ENCODE results near the gene CHD3.

Gene CHD3

DNA sequence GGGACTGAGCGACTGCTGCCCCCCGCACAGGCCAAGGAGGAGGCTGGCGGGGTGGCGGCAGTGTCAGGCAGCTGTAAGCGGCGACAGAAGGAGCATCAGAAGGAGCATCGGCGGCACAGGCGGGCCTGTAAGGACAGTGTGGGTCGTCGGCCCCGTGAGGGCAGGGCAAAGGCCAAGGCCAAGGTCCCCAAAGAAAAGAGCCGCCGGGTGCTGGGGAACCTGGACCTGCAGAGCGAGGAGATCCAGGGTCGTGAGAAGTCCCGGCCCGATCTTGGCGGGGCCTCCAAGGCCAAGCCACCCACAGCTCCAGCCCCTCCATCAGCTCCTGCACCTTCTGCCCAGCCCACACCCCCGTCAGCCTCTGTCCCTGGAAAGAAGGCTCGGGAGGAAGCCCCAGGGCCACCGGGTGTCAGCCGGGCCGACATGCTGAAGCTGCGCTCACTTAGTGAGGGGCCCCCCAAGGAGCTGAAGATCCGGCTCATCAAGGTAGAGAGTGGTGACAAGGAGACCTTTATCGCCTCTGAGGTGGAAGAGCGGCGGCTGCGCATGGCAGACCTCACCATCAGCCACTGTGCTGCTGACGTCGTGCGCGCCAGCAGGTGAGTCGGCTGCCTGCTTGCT lies 39.3 kb upstream of the CHD3 start:
- DNase-seq (ENCODE audit: extremely low spot score): no peak
- TF ChIP-seq, protein P1, sequence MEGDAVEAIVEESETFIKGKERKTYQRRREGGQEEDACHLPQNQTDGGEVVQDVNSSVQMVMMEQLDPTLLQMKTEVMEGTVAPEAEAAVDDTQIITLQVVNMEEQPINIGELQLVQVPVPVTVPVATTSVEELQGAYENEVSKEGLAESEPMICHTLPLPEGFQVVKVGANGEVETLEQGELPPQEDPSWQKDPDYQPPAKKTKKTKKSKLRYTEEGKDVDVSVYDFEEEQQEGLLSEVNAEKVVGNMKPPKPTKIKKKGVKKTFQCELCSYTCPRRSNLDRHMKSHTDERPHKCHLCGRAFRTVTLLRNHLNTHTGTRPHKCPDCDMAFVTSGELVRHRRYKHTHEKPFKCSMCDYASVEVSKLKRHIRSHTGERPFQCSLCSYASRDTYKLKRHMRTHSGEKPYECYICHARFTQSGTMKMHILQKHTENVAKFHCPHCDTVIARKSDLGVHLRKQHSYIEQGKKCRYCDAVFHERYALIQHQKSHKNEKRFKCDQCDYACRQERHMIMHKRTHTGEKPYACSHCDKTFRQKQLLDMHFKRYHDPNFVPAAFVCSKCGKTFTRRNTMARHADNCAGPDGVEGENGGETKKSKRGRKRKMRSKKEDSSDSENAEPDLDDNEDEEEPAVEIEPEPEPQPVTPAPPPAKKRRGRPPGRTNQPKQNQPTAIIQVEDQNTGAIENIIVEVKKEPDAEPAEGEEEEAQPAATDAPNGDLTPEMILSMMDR (IDR thresholded peaks at IDR 0.05; ENCODE audit: control extremely low read depth, extremely low read depth, low read depth, missing control alignments): no peak
- ChIA-PET CTCF (interaction anchor here (2.6 to 3.7 kb wide), 3 partner anchors 9 to 24 kb away, joined by 9 to 29 read pairs (median 9); partner anchors contain the start of gene KDM6B), POLR2A (no interaction called here)

DNA sequence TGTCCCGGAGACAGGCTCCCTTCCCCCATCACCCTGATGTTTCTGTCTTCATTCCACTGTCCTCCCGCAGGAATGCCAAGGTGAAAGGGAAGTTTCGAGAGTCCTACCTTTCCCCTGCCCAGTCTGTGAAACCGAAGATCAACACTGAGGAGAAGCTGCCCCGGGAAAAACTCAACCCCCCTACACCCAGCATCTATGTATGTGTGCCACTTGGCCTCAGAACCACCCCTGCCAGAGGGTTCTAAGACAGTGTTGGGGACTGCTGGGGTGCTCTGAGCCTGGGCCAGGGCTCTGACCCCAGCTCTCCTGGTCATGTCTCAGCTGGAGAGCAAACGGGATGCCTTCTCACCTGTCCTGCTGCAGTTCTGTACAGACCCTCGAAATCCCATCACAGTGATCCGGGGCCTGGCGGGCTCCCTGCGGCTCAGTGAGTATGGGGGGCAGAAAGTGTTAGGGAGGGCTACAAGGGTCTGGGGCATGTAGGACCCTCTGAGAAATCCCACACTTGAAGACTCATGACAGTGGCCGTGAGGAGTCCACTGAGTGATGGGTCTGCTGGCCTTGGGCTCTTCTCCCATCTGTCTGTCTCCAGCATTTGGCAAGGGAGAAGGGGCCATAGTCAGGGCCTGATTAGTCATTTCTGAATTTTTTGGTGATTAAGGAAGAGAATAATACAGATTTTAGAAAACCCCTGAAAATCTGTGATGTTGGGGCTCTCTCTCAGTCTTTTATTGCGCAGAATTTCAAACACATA lies 38.7 kb upstream of the CHD3 start:
- TF ChIP-seq, protein P1 (IDR thresholded peaks at IDR 0.05; ENCODE audit: control extremely low read depth, extremely low read depth, low read depth, missing control alignments): no peak
- CTCF ChIA-PET: interaction anchor here (1.3 to 3.7 kb wide), 5 partner anchors 9 to 107 kb away, joined by 4 to 29 read pairs (median 9); partner anchors contain the start of gene KDM6B
- no peak for DNase-seq (ENCODE audit: extremely low spot score)
- POLR2A ChIA-PET: no interaction called here

DNA sequence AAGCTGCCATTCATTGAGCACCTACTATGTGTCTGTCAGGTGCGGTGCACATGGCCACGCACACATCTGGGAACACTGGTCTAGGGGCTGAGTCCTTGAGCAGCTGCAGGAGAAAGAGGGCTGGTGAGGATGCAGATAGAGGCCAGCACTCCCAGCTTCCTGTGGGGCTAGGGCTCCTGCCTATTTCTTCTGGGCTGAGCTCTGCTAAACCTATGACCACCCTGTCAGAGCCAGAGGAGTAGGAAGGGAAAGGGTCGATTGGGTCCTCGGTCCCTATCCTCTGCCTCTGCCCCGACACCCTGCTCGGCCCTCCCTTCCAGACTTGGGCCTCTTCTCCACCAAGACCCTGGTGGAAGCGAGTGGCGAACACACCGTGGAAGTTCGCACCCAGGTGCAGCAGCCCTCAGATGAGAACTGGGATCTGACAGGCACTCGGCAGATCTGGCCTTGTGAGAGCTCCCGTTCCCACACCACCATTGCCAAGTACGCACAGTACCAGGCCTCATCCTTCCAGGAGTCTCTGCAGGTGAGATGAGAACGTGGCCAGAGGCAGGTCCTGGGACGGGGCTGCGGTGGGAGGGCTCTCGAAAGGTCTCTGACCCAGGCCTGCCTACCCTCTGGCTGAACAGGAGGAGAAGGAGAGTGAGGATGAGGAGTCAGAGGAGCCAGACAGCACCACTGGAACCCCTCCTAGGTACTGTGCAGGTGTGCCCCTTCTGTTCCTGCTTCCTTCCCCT lies 37.7 kb upstream of the CHD3 start:
- CTCF ChIA-PET: interaction anchor here (0.7 to 3.7 kb wide), 11 partner anchors 10 to 191 kb away, joined by 3 to 29 read pairs (median 4); partner anchors contain the start of gene KDM6B
- POLR2A ChIA-PET: no interaction called here
- TF ChIP-seq, protein P1 (IDR thresholded peaks at IDR 0.05; ENCODE audit: control extremely low read depth, extremely low read depth, low read depth, missing control alignments): no peak
- no peak for DNase-seq (ENCODE audit: extremely low spot score)

DNA sequence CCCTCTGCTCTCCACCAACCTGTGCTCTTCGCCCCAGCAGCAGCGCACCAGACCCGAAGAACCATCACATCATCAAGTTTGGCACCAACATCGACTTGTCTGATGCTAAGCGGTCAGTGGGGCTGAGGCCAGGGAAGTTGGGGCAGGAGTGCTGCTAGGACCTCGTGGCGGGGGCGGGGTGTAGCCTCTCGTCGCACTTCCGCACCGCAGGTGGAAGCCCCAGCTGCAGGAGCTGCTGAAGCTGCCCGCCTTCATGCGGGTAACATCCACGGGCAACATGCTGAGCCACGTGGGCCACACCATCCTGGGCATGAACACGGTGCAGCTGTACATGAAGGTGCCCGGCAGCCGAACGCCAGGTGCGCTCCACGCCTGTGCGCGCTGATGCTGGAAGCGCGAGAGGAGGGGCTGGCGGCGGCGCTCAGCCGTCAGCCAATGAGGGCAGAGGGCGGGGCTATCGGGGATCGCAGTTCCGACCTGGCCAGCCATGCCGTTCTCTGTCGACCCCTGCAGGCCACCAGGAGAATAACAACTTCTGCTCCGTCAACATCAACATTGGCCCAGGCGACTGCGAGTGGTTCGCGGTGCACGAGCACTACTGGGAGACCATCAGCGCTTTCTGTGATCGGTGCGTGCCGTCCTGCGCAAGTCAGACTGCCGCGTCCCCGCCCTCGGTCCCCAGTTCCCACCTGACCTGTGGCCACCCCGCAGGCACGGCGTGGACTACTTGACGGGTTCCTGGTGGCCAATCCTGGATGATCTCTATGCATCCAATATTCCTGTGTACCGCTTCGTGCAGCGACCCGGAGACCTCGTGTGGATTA lies 36.9 kb upstream of the CHD3 start:
- ChIA-PET CTCF (interaction anchor here (0.7 to 3.7 kb wide), 11 partner anchors 11 to 190 kb away, joined by 3 to 29 read pairs (median 4); partner anchors contain the start of gene KDM6B), POLR2A (no interaction called here)
- TF ChIP-seq, protein P1 (IDR thresholded peaks at IDR 0.05; ENCODE audit: control extremely low read depth, extremely low read depth, low read depth, missing control alignments): peak; percentile 92
- DNase-seq (ENCODE audit: extremely low spot score): peak; percentile 91

DNA sequence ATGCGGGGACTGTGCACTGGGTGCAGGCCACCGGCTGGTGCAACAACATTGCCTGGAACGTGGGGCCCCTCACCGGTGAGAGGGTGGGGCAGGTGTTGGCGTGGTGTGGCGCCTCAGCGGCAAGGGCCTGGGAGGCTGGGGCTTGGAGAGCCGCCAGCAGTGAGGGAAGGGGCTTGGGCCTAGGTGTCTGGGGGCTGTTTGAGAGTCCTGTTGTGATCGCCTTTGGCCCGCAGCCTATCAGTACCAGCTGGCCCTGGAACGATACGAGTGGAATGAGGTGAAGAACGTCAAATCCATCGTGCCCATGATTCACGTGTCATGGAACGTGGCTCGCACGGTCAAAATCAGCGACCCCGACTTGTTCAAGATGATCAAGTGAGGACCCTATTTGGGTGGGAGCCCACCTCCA lies 36.3 kb upstream of the CHD3 start:
- CTCF ChIA-PET: interaction anchor here (2.8 to 3.7 kb wide), 2 partner anchors 18 to 27 kb away, joined by 9 to 29 read pairs; partner anchors contain the start of gene KDM6B
- TF ChIP-seq, protein P1 (IDR thresholded peaks at IDR 0.05; ENCODE audit: control extremely low read depth, extremely low read depth, low read depth, missing control alignments): no peak

More for the DNA sequence above, 36.3 kb upstream of the CHD3 start:
- DNase-seq (ENCODE audit: extremely low spot score): no peak
- POLR2A ChIA-PET: no interaction called here

All from GM10248 (cell line).